ENCODE measurements around the gene PCDHGB4.

GRCh38 chr5:141349917-141350619, 37.4 kb upstream of the PCDHGB4 start, which contains the start of gene PCDHGB1:
- TF ChIP-seq CTCF (IDR thresholded peaks at IDR 0.05), result no peak
- no peak for TF ChIP-seq POLR2A (IDR thresholded peaks at IDR 0.05)

All from uterus (tissue), 2 donors.